ENCODE results near the gene ENAH. TPM values are rescaled to one million over a fixed set of nuclear protein-coding genes. Genes with fewer than 3 reads are reported as not detected.

The ENAH gene
- total and polyA plus RNA-seq, 2 experiments from 2014 or later, result 109 to 184 TPM

- no peak overlapping the region for H3K4me3 Mint-ChIP-seq
- H3K36me3 Mint-ChIP-seq (ENCODE audit: low read depth), result no peaks in the 10 kb centered on the region; the same call in 2 of the 3 replicates
- no peaks in the 10 kb centered on the region for H3K4me1 Mint-ChIP-seq
- no peaks in the 10 kb centered on the region for H3F3A ChIP-seq (replicated peaks; ENCODE audit: low read depth)
- no peaks in the 10 kb centered on the region for H3K4me1 ChIP-seq (ENCODE audit: insufficient read depth)
- H3K36me3 ChIP-seq (ENCODE audit: insufficient read depth), result no peaks in the 10 kb centered on the region; the same call in 1 of the 2 replicates
- no peak overlapping the region for H3K27ac Mint-ChIP-seq
- DNase-seq (ENCODE audit: low spot score) (no peak), ATAC-seq (no peak)
- no peak overlapping the region; the same call in 1 of the 2 replicates for H2AFZ ChIP-seq
- H3K27ac ChIP-seq (ENCODE audit: low read depth), result no peak overlapping the region
- no peaks in the 10 kb centered on the region for H3K27me3 ChIP-seq (ENCODE audit: insufficient read depth)
- peaks cover 8% of the 10 kb centered on the region; the same call in 2 of the 3 replicates for H3K9me3 Mint-ChIP-seq
- no peak overlapping the region for H3K4me3 ChIP-seq
- H3K9me2 ChIP-seq (ENCODE audit: insufficient read depth), result peaks cover 7% of the 10 kb centered on the region; the same call in 1 of the 2 replicates
- H3K27me3 Mint-ChIP-seq (ENCODE audit: insufficient read depth, low read depth, poor library complexity), result no peaks in the 10 kb centered on the region
- H3K4me2 ChIP-seq, result no peak overlapping the region
- no peak for TF ChIP-seq REST (IDR thresholded peaks at IDR 0.05; ENCODE audit: unreplicated experiment)
- no peak for TF ChIP-seq NANOG (IDR thresholded peaks at IDR 0.05; ENCODE audit: borderline replicate concordance)
- no peak for TF ChIP-seq STAT1 (IDR thresholded peaks at IDR 0.05; ENCODE audit: unreplicated experiment)
- TF ChIP-seq CTCF (conservative IDR thresholded peaks at IDR 0.05; ENCODE audit: low read depth in 2 of 2), result no peak
- TF ChIP-seq ZNF331 (CRISPR knock-in tag; IDR thresholded peaks at IDR 0.05; ENCODE audit: low read depth), result no peak
- TF ChIP-seq POLR2AphosphoS5 (IDR thresholded peaks at IDR 0.05; ENCODE audit: low read depth), result no peak
- TF ChIP-seq JUNB (IDR thresholded peaks at IDR 0.05; ENCODE audit: unreplicated experiment), result no peak
- TF ChIP-seq EZH2 (IDR thresholded peaks at IDR 0.05; ENCODE audit: low read depth, unreplicated experiment), result no peak
- TF ChIP-seq ETS1 (IDR thresholded peaks at IDR 0.05), result no peak
- TF ChIP-seq CREB1 (CRISPR knock-in tag; IDR thresholded peaks at IDR 0.05; ENCODE audit: low read depth), result no peak
- TF ChIP-seq ZNF114 (CRISPR knock-in tag; IDR thresholded peaks at IDR 0.05), result no peak
- TF ChIP-seq EZH2phosphoT487 (IDR thresholded peaks at IDR 0.05; ENCODE audit: unreplicated experiment), result no peak
- TF ChIP-seq ZNF462 (CRISPR knock-in tag; IDR thresholded peaks at IDR 0.05), result no peak
- no peaks in the 10 kb centered on the region for H4K20me1 ChIP-seq (replicated peaks; ENCODE audit: insufficient read depth)
- H3K79me2 ChIP-seq (replicated peaks; ENCODE audit: insufficient read depth), result no peaks in the 10 kb centered on the region
Observed at GRCh38 chr1:225689882-225690459, 37.0 kb upstream of the ENAH start.
